HG02970 (cell line): Measurements from ENCODE around the gene WIF1.
A peak's percentile ranks its signal among the peaks of the same experiment; 100 is the strongest.

ENCODE experiments used
- ATAC-seq: cut with Tn5 transposase; IDR thresholded peaks from one replicate; pipeline ENCODE4 v1.9.1; 2021; ENCODE audit warnings: mild to moderate bottlenecking, moderate library complexity, moderate number of reproducible peaks; ENCODE audit not compliant: unreplicated experiment, low FRiP score

The WIF1 gene, protein sequence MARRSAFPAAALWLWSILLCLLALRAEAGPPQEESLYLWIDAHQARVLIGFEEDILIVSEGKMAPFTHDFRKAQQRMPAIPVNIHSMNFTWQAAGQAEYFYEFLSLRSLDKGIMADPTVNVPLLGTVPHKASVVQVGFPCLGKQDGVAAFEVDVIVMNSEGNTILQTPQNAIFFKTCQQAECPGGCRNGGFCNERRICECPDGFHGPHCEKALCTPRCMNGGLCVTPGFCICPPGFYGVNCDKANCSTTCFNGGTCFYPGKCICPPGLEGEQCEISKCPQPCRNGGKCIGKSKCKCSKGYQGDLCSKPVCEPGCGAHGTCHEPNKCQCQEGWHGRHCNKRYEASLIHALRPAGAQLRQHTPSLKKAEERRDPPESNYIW

DNA sequence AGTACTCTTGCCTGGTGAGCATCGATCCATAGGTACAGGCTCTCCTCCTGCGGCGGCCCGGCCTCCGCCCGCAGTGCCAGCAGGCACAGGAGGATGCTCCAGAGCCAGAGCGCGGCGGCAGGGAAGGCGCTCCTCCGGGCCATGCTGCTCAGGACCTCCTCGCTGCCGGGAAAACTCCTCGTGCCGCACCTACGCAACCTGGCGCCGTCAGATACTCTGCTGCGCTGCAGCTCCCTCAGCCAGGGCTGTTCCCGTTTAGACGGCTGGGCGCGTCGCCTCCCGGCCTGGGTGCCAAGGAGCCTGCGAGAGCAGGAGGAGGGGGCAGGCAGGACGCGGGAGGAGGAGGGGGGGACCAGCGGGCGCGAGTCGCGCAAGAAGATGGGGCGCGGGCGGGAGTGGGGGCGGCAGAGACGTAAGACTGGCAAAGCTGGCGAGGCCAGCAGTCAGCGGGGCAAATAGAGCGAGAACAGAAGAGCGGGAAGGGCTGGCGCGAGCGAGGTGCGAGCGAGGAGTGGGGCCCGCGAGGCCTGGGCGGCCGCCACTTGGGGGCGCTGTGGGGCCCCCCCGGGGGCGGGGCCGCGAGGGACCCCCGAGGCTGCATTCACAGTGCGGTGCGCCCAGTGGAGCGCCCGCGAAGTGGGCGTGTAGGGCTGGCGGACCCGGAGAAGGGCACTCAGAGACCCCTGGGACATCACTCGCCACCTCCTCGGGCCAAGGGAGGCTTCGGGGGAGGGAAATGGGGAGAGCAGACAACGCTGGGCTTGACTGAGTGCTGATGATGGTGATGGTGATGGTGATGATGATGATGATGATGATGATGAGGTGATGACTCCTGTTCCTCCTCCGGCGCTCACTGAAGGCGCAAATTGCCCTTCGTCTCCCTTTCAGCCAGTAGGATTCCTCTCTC is at the start of gene WIF1:
Gene WIF1, minus strand, starts transcription at position 257 of the 907 bp plus-strand sequence. Its CDS starts 114 bp downstream, at position 143.
- ATAC-seq, result no peak

DNA sequence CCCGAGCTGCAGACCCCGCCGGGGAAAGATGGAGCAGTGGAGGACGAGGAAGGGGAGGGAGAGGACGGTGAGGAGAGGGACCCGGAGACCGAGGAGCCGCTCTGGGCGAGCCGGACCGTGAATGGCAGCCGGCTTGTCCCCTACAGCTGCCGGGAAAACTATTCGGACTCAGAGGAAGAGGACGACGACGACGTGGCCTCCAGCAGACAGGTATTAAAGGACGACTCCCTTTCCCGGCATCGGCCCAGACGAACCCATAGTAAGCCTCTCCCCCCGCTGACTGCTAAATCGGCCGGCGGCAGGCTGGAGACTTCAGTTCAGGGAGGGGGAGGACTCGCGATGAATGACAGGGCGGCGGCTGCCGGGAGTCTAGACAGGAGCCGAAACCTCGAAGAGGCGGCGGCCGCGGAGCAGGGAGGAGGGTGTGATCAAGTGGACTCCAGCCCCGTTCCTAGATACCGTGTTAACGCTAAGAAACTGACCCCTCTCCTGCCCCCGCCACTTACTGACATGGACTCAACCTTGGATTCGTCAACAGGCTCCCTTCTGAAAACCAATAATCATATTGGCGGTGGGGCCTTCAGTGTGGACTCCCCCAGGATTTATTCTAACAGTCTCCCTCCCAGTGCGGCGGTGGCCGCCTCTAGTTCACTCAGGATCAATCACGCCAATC is 49.2 kb upstream of the WIF1 start:
- peak; percentile 29 for ATAC-seq

DNA sequence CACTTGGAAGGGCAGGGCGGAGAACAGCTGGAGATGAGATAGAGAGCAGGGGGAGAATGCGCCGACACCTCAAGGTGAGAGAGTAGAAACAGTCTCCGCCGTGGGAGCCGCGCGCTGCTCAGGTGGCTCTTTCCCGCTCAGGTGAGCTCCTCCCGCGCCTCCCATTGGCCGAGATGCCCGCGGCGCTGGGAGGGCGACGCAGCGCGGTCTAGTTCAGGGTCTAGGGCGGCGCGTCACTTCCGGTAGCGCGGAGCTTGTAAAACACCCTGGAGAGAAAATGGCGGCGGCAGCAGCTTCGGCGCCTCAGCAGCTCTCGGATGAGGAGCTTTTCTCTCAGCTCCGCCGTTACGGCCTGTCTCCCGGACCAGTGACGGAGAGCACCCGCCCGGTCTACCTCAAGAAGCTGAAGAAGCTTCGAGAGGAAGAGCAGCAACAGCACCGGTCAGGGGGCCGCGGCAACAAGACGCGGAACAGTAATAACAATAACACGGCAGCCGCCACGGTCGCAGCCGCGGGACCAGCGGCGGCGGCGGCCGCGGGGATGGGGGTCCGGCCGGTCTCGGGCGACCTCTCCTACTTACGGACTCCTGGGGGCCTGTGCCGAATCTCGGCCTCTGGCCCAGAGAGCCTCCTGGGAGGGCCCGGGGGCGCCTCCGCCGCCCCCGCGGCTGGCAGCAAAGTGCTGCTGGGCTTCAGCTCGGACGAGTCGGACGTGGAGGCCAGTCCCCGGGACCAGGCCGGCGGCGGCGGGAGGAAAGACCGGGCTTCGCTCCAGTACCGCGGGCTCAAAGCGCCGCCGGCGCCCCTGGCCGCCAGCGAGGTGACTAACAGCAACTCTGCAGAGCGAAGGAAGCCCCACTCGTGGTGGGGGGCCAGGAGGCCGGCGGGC is 48.5 kb upstream of the WIF1 start, which contains the start of gene LEMD3:
Gene LEMD3, plus strand, starts transcription at position 264 of the 889 bp plus-strand sequence. Its CDS starts 14 bp downstream, at position 278.
- peak; percentile 94 for ATAC-seq

DNA sequence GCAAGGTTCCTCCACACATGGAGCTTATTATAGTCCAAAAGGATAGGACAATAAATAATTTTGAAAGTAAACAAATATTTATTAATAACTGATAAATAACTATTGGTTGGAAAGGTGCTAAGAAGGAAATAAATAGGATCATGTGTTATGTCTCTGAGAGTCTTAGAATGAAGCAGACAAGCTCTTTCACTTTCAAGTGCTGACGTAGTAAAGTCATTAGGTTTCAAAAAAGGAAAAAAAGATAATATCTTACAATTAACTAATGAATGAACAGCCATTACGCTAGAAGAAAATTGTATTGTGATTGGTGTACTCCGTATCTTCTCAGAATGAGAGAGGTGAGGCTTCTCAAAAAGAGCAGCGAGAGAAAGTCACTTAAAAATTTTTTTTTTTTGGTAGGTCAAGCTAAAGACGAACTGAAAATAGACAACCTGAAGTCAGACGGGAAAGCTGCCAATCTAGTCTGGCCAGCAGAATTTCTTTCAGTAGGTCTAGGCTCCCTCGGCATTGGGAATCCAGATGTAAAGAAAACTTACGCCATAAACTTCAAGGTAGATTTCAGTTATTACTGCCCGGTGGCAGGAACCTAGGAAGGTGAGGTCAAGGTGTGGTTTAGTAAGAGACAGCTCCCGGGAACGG is 47.7 kb upstream of the WIF1 start:
- ATAC-seq, result peak; percentile 6

DNA sequence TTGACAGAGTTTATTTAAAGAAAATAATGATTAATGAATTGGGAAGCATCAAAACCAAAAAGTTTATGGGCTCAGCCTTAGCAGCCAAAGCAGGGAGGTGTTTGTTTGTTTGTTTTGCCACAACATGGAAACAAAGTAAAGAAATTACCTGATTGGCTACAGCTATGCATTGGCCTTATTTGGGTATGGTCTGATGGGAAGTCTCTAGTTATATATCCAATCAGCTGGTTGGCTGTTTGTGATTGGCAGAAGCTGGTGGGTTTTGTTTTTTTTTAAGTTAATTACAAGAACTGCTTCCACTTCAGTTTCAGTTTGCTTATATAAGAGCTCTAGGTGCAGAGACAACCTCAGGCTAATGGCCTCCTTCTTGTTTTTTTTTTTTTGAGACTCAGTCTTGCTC is 43.7 kb upstream of the WIF1 start:
- ATAC-seq, result no peak

DNA sequence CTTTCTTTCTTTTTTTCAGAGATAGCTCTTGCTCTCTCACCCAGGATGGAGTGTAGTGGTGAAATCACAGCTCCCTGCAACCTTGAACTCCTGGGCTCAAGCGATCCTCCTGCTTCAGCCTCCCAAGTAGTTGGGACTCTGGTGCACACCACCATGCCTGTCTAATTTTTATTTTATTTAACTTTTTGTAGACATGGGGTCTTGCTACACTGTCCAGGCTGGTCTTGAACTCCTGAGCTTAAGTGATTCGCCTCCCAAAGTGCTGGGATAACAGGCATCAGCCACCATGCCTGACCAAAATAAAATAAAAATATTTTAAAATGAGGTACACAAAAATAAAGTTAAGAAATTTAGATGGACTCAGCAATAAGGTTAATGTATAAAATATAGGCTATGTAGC is 43.1 kb upstream of the WIF1 start:
- ATAC-seq, result no peak

DNA sequence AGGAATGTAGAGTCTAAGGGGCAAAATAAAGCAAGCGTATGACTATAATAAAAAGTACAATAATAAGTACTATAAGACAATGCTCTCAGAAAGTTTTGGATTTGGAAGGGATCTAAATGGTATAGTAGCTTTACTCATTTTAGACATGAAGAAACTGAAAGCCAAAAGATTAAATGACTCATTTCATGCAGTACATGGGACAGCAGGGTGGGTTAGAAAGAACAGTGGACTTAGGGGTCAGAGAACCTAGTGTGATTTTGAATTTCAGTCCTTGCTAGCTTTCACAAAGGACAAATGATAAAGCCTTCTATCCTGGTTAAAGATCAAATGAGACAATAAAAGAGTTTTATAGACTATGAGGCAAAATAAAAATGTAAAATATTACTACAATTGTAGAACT is 41.5 kb upstream of the WIF1 start:
- no peak for ATAC-seq

DNA sequence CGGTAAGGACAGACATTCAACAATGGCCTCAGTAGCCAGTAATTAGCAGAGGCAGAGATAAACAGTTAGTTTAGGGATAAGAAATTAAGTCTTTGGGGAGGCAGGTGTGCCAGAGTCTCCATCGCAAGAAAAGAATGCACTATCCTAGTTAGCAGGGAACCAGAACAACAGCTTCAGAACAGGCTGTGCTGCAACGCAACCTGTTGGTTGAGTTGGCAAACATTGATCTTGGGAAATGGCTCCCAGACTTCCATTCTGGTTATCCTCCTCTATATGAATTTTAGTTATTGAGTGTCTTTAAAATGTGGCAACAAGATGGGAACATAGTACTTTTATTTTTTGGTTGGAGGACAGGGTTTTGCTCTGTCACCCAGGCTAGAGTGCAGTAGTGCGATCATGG is 36.0 kb upstream of the WIF1 start:
- no peak for ATAC-seq

DNA sequence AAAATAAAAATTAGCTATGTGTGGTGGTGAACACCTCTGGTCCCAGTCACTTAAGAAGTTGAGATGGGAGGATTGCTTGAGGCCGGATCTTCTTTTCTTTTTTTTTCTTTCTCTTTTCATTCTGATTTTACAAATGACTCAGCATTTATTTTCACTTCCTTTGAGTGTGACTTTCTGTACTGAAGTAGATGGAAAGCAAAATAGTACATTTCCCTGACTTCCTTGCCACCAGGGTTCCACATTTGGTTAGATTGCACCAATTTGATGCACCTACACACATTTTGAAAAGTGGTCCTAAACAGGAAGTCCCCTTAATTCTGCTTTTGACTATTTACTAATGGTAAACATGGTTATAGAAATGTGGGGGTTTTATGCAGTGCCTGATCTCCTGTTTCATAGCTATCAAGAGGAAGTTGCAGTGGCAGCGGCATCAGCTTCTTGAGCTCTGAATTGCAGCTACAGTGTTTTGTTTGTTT is 35.3 kb upstream of the WIF1 start:
- ATAC-seq, result peak; percentile 91

DNA sequence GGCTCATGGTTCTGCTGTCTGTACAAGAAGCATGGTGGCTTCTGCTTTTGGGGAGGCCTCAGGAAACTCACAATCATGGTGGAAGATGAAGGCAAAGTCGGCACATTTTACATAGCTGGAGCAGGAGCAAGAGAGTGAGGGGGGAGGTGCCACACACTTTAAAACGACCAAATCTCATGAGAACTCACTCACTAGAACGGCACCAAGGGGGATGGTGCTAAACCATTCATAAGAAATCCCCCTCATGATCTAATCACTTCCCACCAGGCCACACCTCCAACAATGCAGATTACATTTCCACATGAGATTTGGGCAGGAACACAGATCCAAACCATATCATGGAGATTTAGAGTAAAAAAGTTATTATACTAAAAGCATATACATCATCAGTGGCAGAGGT is 34.7 kb upstream of the WIF1 start:
- ATAC-seq, result peak; percentile 6

DNA sequence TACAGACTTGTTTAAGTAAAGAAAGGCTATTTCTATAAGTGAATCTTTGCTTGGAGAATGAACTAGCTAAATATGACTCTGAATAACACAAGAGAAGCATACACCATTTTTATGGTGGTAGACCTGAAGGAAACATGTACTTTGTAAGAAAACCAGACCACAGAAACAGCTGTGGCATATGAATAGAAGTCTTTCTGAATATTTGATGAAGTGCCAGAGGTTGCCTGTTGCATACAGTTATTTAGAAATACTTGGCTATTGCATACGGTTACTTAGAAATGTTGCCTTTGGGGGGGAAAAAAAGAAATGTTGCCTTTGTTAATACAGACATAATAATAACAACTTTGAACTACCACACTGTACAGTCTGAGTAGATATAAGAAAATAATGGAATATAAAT is 31.5 kb upstream of the WIF1 start:
- ATAC-seq, result no peak

DNA sequence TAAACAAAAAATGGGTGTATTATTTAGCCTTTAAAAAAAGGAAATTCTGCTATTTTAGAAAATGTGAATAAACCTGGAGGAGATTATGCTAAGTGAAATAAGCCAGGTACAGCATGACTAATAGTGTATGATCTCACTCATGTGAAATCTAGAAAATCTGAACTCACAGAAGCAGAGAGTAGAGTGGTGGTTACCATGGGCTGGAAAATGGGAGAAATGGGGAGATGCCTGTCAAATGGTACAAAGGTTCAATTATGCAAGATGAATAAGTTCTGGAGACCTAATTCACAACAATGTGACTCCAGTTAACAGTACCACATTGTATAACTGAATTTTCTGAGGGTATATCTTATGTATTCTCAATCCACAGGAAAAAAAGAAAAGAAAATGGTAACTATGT is 30.9 kb upstream of the WIF1 start:
- no peak for ATAC-seq

DNA sequence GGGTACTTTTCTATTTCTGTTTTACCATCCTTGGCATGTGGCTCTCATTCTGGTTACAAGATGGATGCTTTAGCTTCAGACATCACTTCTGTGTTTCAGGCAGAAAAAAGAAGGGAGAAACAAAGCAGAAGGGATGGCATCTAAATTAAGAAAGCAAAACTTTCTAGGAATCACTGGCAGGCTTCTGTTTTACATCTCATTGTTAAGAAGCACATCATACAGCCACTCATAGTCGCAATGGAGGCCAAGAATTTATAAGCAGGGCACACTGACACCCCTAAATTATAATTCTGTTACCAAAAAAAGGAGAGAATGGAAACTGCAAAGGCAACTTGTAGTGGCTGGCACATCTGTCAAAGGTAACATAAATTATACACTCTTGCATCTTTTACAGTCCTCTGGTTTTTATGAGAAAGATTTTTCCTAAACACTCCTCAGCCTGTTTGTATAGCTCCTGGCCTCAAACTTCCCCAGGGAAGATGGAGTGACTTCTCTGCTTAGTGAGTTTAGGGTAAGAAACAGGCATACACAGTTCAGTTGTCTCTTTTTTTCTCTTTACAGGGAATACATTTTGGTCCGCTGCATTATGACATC is 26.3 kb upstream of the WIF1 start:
- no peak for ATAC-seq

DNA sequence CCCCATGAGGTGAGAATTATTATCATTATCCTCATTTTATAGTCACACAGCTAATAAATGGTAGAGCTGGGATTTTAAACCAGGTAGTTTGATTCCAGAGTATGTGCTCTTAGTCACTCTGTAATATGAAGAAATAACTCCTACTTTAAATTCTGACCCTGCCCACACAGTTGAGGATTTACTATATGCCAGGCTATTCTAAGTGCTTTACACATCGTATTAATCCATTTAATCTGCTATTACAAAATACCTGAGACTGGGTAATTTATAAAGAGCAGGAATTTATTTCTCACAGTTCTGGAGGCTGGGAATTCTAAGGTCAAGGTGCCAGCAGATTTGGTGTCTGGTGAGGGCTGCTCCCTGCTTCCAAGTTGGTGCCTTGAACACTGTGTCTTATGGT is 19.6 kb upstream of the WIF1 start:
- ATAC-seq, result no peak

DNA sequence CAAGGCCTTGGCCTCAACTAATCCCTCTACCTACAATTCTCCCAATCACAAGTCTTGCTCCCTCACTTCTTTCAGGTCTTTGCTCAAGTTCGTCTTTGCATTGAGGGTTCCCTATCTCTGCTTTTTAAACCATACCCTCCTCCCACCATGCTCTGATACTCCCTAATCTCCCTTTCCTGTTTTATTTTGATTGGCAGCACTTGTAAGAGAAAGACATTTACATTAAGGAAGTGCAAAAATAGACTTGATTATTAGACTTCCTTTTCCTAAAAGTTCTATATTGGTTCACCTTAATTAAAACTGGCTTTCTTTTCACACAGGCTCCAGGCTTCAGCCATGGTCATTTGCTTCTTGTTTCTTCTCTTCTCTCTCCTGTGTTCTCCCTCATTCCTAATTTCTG is 18.3 kb upstream of the WIF1 start:
- ATAC-seq, result no peak

DNA sequence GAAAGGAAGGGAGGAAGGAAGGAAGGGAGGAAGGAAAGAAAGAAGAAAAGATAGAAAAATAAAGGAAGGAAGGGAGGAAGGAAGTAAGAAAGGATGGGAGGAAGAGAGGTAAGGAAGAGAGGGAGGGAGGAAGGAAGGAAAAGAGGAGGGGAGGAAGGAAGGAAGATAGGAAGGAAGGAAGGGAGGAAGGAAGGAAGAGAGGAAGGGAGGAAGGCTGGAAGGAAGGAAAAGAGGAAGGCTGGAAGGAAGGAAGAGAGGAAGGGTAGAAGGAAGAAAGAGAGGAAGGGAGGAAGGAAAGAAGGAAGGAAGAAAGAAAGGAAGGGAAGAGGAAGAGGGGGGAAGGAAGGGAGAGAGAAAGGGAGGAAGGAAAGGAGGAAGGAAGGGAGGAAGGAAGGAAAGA is 12.8 kb upstream of the WIF1 start:
- ATAC-seq, result no peak

DNA sequence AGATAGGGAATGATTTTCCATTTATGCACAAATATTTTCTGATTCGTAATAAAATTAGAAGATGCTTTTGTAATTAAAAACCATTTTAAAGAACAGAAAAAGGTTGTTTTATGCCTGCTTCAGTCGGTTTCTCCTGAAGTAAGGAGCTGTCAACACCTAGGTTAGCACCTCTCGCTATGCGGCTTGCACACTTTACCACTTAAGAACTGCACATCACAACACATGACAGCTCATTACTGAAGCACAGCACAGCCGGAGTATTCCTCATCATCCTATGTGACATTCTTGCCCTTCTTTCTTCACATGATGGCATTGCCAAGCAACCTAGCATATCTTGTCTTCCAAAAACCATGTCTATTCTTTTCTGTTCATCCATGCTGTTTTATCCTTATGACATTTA is 5.4 kb upstream of the WIF1 start:
- ATAC-seq, result no peak

DNA sequence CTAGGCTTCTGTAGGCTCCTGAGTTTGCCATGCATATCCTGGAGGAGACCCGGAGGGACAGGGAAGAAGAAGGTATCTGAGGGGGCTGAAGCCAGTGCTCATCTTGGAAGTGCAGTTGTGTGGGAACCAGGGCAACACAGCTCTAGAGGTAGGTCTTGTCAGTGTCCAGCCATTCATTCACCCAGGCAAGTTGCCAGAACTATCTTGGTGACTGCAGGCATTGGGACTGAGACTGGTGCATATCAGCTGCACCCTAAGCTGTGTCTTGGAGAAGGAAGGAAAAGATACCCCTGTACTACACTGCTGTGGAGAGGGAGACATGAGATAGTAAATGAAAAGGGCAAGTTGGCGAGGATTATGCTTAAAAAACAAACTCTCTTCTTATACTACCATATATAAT is 4.9 kb upstream of the WIF1 start:
- ATAC-seq, result no peak

DNA sequence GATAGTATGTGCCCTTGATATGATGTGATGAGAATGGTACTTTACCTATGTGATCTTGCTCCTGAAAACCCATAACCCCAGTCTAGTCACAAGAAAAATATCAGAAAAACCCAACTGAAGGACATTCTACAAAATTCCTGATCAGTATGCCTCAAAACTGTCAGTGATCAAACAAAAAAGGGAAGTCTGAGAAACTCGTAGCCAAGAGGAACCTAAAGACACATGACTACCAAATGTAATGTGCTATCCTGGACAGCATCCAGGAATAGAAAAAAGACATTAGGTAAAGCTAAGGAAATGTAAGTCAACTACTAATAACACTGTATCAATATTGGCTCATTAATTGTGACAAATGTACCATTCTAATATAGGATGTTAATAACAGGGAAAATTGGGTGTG is 4.1 kb upstream of the WIF1 start:
- ATAC-seq, result no peak
